NCI-H748 (cell line): Measurements from ENCODE around the gene SH3BP1.
A peak's percentile ranks its signal among the peaks of the same experiment; 100 is the strongest.
"Not testable (repeated sequence)": the region's sequence is repeated elsewhere in the genome, so short reads cannot be mapped to it uniquely, and the experiment has no call there.

Source experiments
- DNase-seq: peaks from one replicate; lab custom pipeline; 2025; ENCODE audit not compliant: unreplicated experiment; lab: John Stamatoyannopoulos, UW

Gene SH3BP1, protein sequence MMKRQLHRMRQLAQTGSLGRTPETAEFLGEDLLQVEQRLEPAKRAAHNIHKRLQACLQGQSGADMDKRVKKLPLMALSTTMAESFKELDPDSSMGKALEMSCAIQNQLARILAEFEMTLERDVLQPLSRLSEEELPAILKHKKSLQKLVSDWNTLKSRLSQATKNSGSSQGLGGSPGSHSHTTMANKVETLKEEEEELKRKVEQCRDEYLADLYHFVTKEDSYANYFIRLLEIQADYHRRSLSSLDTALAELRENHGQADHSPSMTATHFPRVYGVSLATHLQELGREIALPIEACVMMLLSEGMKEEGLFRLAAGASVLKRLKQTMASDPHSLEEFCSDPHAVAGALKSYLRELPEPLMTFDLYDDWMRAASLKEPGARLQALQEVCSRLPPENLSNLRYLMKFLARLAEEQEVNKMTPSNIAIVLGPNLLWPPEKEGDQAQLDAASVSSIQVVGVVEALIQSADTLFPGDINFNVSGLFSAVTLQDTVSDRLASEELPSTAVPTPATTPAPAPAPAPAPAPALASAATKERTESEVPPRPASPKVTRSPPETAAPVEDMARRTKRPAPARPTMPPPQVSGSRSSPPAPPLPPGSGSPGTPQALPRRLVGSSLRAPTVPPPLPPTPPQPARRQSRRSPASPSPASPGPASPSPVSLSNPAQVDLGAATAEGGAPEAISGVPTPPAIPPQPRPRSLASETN

DNA sequence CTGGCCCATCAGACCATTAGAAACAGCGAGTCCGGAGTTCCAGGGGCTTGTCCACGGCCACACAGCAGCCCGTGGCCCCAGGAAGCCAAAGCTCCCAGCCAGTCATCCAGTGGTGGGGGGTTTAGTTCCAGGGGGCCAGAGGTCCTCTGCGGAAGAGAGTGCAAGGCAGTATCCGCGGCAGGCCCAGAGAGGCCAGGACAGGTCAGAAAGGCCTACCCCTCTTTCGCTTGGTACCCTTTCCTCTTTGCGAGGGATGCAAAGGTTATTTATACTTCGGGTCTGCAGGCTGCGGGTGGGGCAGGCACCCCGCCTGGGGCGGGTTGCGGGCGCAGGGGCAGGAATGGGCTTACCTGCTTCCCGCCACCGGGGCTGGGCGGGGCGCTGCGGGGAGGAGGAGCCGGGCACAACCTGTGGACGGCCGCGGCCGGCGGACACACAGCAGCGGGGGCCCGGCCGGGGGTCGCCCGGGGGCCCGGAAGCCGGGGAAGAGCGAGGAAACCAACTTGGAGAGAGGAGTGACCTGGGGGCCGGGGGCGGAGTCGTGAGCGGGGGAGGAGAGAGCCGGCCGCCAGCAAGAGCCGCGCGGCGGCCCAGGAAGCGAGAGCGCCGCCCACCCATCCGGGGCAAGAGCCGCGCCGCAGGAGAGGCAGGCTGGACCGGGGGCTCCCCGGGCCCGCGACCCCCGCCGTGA lies at the start of gene SH3BP1:
SH3BP1 (plus strand) TSS at position 600 of the 691 bp plus-strand sequence. CDS start 119 bp downstream, outside the sequence.
- DNase-seq, result peak; percentile 60

DNA sequence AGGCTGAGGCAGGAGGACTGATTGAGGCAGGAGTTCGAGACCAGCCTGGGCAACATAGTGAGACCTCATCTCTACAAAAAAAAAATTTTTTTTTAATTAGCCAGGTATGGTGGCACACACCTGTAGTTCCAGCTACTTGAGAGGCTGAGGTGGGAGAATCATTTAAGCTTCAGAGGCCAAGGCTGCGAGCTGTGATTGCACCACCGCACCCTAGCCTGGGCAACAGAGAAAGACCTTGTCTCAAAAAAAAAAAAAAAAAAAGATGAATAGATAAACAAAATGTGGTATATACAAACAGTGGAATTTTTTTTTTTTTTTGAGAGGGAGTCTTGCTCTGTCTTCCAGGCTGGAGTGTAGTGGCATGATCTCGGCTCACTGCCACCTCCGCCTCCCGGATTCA lies 48.4 kb upstream of the SH3BP1 start:
- DNase-seq, result not testable (repeated sequence)

DNA sequence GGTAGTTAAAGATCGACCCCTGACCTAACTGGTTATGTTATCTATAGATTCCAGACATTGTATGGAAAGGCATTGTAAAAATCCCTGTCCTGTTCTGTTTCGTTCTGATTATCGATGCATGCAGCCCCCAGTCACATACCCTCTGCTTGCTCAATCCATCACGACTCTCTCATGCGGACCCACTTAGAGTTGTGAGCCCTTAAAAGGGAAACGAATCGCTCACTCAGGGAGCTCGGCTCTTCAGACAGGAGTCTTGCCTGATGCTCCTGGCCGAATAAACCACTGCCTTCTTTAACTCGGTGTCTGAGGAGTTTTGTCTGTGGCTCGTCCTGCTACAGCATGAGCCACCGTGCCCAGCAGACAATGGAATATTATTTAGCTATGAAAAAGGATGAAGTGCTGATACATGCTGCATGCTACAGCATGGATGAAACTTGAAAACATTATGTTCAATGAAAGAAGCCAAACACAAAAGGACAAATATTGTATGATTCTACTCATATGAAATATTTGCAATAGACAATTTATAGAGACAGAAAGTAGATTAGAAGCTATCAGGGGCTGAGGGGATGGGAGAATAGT lies 47.6 kb upstream of the SH3BP1 start:
- no peak for DNase-seq

DNA sequence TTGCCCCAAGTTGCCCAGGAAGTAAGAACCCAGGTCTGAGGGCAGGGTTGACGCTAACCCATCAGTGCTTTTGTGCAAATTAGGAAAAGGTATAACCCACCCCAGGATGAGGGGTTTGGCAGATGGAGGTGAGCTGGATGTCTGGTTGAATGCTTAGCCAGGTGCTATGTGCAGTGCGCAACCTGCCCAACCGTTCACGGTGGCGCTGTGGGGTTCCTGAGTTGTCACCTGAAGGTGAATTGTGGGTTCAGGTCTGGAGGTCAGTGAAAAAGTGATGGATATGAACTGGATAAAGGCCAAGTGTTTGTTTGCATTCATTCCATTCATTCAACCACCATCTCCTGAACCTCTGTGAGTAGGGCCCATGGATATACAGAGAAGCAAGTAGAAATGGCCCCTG lies 45.2 kb upstream of the SH3BP1 start:
- DNase-seq, result no peak

DNA sequence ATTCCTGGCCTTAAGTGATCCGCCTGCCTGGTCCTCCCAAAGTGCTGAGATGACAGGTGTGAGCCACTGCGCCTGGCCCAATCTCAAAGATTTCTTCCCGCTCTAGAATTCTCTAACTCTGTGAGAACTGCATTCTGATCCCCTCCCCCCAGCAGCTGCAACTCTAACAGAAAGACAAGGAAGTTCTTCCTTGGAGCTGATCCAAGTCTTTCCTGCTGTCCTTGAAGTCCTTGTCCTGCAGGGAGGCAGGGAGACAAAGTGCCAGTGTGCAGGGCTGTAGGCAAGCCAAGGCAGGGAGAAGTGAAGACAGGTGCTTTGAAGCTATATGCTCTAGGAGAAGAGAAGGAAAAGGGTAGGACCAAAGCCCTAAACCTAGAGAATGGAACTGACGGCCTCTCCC lies 40.3 kb upstream of the SH3BP1 start:
- DNase-seq, result no peak

DNA sequence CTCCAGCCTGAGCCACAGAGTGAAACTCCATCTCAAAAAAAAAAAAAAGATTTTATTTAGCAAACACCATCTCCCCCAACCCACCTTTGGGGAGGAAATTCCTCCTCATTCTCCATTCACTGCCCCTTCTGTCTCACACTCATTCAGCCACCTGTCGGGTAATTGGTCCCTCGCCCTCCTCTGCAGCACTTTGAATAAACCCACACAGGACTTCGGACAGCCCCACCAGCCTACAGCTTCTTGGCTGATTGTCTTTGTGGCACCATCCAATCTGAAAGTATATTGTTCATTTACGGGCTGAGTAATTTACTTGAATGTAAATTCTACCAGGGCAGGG lies 38.3 kb upstream of the SH3BP1 start:
- no peak for DNase-seq

DNA sequence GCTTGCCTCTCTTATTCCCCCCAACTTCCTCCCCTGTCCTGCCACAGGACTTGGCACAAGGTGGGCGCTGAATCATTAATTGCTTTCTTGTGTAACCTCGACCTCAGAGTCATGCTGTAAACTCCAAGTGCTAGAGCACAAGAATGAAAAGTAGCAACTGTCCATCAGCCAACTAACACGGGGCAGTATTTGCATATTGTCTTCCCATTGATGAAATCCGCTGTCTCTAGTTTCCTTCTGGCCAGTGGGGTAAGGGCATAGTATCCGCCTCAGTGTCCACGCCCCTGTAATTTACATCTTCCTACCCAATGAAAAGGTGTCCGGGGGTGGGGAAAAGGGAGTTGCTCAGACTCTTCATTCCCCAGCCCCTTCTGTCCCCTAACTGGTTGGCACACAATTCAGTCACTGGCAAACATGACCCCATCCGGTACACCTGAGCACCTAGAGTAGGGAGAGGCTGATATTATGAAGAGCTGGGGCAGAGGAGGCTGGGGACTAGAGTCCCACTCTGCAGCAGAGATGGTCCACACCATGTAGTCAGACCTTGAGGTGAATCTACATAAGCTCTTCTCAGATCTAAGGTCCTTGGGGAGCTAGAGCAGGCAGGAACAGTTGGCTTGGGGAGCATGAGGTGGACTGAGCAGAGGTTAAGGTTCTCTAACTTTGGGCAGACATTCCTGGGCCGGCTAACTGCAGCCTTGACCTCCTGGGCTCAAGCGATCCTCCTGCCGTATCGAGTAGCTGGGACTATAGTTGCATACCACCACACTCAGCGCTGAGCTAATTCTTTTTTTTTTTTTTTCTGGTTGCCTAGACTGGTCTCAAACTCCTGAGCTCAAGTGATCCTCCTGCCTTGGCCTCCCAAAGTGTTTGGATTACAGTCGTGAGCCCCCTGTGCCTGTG lies 37.7 kb upstream of the SH3BP1 start:
- DNase-seq, result peak; percentile 51

DNA sequence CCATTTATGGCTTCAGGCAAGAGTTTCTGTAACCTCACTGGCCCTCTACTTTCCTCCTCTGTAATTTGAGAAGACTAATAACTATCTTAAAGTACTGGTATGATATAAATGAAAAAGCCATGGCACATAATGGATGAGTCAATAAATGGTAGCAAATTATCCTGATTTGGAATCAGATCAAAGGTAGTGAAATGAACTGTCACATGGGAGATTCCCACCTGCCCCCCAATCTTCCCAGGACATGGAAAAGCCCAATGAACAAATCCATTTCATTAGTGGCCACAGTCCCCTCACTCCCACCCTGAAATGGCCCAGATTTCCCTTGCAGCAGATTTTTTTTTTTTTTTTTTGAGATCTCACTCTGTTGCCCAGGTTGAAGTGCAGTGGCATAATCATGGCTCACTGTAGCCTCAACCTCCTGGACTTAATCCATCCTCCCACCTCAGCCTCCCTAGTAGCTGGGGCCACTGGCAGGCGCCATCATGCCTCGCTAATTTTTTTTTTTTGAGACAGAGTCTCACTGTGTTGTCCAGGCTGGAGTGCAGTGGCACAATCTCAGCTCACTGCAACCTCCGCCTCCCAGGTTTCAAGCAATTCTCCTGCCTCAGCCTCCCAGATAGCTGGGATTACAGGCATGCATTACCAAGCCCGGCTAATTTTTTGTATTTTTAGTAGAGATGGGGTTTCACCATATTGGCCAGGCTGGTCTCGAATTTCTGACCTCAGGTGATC lies 36.8 kb upstream of the SH3BP1 start:
- not testable (repeated sequence) for DNase-seq

DNA sequence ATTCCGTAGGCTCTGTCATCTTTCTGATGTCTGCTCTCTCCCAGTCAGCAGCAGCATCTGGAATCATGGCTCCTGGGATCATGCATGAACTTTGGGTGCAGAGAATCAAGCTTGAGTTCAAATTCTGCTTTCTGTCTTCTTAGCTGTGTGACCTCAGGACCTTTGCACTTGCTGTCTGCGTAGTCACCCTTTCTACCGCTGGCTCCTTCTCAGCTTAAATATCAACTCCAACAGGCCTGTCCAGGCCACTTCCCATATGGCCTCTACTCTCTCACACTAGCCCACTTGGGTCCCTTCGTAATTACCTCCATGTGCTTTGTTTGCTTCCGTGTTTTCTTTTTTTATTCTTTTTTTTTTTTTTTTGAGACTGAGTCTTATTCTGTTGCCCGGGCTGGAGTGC lies 35.4 kb upstream of the SH3BP1 start:
- no peak for DNase-seq

DNA sequence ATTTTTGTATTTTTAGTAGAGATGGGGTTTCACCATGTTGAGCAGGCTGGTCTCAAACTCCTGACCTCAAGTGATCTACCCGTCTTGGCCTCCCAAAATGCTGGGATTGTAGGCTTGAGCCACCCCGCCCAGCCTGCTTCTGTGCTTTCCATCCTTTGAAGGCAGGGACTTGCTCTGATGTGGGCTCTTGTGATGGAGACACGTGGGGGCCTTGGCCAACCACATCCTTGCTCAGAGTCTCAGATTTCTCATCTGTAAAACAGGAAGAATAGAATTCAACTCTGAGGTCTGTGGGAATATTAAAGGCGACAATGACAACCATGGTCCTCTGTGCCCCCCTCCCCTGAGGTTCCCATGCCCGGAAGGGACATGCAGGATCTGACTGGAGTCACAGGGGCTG lies 34.6 kb upstream of the SH3BP1 start:
- DNase-seq, result no peak

DNA sequence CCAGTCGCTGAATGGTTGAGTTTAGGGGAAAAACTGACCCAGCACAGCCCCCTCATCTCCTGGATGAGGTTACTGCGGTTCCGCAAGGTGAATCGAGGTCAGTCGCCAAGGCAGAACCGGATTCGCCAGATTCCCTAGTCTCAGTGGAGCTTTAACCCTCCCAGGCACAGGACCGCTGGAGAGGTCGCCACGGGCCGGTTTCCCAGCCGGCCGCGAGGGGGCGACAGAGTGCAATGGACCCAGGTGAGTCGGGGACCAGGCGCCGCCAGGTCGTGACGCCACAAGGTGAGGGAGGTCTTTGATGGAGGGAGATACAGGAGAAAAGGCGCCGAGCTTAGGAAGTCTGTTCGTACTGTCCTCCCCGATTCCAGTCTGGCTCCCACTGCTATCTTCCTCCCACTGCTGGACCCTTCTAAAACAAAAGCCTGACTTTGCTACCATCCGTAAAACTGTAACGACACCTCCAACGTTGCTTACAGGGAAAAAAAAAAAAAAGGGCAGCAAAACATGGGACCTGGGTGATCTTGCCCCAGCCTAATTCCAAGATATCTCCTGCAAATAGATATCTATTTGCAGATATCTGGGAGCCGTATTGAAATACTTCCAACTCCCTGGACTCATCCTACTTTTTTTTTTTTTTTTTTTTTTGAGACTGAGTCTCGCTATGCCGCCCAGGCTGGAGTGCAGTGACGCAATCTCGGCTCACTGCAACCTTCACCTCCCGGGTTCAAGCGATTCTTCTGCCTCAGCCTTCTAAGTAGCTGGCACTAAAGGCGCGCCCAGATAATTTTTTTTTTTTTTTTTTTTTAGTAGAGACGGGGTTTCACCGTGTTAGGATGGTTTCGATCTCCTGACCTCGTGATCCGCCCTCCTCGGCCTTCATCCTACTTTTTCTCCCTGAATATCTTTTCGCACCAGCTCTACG lies 32.2 kb upstream of the SH3BP1 start:
- peak; percentile 89 for DNase-seq

DNA sequence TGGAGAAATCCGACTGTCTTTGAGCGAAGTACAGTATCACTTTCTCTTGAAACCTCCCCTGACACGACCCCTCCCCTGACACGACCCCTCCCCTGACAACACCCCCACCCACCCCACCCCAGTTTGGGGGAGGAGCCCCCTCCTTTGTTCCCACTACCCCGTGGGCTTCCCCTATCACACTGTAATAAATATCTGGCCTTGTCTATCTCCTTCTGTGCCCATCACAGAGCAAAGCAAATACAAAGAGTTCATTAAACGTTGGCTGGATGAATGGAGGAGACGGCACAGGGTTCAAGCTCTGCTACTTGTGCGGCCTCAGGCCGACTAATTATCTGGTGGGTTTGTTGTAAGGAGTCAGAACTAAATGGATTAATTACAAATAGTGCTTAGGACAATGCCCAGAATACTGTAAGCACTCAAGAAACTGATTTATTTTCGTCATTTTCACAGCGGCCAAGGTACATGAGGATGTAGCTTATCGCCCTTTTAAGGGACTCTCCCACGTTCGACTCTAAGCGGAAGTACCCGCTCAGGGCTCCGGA lies 31.5 kb upstream of the SH3BP1 start:
- peak; percentile 22 for DNase-seq

DNA sequence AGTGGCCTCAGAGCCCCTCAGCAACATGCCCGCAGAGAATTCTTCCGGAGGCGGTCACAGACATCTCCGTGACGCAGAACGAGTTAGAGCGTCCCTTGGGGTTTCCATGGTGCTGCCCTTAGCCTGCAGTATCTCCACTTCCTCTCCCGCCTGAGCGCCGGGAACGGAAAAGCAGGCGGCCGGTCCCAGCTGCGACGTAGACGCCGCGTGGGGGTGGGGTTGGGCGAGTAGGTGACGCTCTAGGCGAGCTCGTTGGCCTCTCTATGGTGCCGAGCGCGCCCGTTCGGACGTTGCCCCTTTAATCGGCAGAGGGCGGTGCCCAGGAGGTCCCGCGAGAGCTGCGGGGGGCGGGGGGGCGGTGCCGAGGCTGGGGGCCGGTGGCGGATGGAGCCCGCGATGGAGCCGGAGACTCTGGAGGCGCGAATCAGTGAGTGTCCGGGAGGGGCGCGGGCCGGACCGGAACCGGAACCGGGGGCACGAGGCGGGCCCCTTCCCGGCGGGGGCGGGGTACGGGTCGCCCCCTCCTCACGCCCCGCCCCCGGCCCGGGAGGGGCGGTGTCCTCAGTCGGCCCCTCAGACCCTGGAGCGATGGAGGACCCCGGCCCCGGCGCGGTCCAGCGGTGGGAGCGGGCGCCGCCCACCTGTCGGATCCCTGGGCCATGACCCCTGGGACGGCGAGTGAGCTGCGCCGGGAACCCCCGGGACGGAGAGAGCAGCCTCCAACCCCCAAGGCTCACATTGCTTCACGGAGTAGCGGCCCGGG lies 30.8 kb upstream of the SH3BP1 start, which contains the start of gene GGA1:
GGA1 (plus strand) TSS at position 358 of the 763 bp plus-strand sequence; CDS start at position 385, 27 bp downstream.
- DNase-seq, result peak; percentile 96

DNA sequence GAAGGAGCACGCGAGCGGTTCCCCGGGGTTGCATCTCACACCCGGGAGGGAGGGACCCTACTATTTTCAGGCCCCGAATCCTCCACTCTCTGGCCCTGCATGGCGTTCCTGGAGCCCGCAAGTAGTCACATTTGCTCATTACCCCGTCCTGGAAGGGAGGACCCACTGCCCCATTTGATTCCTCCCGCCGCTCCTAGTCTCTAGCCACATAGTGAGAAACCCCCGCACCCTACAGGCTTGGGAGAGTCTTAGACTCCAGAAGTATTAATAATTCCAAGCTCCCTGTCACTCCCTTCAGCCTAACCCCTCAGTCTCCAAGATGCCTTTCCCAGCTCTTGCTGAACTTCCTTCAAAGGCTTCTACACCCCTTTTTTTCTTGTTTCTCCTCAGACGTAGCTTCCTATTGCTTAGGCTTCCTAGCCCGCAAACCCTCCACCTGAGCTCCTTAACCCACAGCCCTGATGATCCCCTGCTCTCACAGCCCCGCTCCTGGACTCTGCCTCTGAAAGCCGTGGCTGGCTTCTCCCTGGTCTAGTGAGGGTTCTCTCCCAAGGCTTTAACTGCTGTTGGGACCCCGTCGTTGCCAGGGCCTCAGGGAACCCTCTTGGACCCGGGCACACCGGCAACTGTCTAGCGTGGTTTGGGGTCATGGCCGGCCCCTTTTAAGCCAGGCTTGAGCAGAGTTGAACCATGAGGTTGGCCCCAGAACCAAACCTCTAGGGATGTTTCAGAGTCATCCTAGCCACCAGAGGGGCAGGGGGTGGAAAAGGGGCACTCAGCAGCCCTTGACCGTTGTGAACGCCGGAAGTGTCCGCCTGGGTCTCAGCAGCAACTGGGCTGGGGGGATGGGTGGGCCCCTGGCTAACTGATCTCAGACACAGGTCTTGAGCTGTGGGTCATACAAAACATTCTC lies 30.0 kb upstream of the SH3BP1 start:
- DNase-seq, result peak; percentile 48

DNA sequence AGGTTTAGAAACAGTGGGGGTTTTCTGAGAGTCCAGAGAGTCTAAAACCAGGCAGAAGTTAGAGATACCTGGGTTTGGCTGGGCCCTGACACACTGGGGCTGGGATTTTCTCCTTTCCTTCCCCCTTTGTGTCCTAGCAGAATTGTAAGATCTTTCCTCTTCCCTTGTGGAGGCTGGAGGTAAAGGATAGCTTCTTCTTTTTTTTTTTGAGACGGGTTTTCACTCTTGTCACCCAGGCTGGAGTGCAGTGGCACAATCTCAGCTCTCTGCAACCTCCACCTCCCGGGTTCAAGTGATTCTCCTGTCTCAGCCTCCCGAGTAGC lies 29.4 kb upstream of the SH3BP1 start:
- DNase-seq, result not testable (repeated sequence)

DNA sequence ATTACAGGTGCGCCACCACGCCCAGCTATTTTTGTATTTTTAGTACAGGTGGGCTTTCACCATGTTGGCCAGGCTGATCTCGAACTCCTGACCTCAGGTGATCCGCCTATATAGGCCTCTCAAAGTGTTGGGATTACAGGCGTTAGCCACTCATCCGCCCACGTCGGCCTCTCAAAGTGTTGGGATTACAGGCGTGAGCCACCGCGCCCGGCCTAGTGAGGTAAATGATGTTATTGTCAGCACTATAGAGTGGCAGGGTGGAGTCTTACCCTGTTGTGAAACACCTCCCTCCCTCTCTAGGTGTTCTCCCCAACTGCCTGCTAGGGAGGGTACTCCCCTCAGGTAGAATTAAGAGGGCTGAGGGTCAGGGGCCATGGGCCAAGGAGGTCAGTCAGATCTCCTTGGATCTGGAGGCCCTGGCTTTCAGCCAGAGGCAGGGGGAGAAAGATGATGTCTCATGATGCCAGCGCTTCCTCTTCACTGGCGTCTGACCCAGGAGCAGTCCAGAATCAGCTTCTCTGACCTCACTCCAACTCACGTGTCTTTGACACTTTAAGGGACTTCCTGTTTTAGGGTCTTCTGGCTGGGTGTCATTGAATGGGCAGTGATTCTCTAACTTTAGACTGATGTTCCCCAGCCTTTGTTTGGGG lies 28.9 kb upstream of the SH3BP1 start:
- no peak for DNase-seq
